Stimulated activated CD8-positive, alpha-beta memory T cell treated with anti-CD3 and anti-CD28 coated beads, Interleukin-12 subunit alpha, Interleukin-12 subunit beta, amount 100 ng/mL, for 24 hours (primary cell): ENCODE measurements around the gene PRMT3.
"Not testable (repeated sequence)": the region's sequence is repeated elsewhere in the genome, so short reads cannot be mapped to it uniquely, and the experiment has no call there.

Source experiments
- DNase-seq: peaks from one replicate; pipeline ENCODE4 v3.0.0-alpha.2; 2020; ENCODE audit errors: extremely low read depth

Gene PRMT3

DNA sequence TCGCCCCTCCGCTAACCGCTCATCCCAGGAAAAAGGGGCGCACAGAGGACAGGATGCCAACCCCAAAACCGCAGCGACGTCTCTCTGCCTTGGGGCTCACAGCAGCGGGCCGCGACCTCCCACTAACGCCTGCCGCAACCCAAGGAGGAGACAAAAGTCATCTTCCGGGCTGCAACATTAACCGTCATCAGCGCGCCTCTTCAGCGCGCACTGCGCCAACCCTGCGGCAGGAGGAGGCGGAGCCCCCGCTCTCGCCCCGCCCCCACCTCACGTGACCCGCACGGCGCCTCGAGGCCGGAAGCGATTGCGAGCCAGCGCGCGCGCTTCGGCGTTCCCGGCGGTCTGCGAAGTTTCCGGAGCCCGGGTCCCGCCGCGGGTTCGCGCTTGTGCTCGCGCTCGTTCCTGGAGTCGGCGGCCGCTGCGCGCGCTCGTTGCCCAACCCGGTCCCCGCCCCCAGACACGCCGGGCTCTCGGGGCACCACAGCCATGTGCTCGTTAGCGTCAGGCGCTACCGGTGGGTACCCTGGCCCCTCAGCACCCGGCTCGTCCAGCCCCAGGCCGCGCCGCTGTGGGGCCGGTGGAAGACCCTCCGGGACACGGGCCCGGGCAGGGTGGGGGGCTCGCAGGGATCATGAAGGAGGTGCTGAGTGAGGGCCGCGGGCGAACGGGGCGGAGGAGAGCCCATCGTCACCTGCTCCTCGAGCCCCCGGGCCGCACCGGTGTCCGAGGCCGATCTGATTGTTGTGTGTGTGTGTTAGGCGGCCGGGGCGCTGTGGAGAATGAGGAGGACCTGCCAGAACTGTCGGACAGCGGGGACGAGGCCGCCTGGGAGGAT lies at the start of gene PRMT3:
Gene PRMT3 (plus strand): TSS at position 456 of the 835 bp plus-strand sequence. CDS start 31 bp downstream, at position 487.
- DNase-seq, result peak; percentile 94

DNA sequence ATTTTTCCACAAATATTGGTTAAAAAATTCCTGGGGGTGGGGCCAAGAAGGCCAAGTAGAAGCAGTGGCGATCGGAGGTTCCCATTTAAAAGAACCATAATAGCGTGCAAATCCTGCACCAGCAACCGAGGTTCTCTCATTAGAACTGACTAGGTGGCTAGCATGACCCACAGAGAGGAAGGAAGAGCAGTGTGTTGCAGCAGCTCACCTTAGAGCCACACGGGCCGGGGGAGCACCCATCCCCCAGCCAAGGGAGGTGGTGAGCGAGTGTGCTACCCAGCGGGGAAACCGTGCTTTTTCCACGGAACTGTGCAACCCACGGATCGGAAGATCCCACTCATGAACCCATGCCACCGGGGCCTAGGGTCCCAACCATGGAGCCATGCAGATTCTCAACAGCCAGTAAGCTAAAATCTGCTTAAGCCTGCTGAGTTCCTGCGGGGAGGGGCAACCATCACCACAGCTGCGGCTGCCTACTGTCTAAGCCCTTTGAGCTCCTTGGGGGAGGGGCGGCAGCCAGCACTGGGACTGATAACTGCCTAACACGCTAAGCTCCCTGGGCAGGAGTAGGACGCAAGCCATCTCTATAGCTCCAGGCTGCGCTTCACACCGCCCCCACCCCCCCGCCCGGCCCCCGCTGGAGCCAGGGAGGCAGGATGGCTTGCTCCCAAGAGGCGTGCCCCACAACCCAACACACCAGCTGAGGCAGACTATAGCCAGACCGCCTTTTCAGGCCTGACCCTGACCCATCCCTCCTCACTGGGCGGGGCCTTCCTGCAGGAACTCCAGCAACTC lies 45.0 kb upstream of the PRMT3 start:
- DNase-seq, result no peak

DNA sequence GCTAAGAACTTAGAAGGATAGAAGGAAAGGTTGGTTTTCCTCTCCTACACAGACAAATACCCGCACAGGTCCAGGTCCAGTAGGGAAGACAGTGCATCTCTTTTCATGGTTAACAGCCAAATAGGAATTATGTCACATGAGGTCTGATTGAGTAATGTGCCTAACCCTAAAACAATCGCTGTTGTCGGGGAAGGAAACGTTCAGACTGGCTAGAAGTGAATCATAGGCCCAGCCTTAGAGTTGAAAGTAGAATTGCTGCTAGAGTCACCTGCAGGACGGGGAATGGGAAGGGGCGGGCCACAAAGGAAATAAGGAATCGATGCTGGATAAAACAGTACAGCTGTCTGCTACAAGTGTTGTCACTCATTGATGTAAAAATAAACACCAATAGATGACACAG lies 36.4 kb upstream of the PRMT3 start:
- no peak for DNase-seq

GRCh38 chr11:20351751-20352262 lies 35.7 kb upstream of the PRMT3 start:
- no peak for DNase-seq

- DNase-seq, result no peak
Measured at GRCh38 chr11:20353829-20354434, 33.6 kb upstream of the PRMT3 start.

- DNase-seq, result no peak
Measured at GRCh38 chr11:20355221-20356219, 32.0 kb upstream of the PRMT3 start.

- no peak for DNase-seq
Measured at GRCh38 chr11:20357150-20357549, 30.4 kb upstream of the PRMT3 start.

DNA sequence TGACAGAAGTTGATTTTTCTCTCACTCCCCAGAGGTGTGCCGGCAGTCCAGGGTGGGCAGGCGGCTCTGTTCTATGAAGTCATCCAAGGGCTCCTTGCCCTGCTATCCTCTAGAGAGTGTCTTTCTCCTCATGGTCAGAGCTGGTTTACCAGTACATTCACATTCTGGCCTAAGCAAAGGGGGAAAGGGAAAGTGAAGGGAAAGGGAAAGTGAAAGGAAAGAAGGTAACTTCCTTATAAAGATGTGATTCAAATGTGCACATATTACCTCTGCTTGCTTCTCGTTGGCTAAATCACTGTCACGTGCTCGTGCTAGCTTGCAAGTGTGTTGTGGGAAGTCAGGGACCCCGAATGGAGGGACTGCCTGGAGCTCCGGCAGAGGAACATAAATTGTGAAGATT lies 26.9 kb upstream of the PRMT3 start:
- no peak for DNase-seq

DNA sequence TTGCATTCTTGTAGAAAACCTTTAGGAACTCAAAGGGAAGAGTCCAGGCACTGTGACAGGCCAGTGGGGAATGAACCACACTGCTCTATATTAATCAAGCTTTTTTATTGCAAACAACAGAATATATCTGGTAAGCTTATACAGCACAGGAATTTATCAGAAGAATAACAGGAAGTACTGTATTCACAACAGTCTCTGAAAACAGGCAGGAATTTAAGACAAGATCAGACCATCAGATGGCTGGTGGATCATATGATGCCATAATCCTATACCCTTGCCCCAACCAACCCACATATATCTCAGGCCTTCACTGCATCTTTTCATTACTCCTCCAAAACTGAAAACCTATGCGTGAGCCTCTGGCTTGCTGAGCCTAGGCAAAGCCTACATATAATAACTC lies 25.0 kb upstream of the PRMT3 start:
- DNase-seq, result no peak

GRCh38 chr11:20363149-20363499 lies 24.4 kb upstream of the PRMT3 start:
- DNase-seq, result no peak

GRCh38 chr11:20363500-20364340 lies 23.8 kb upstream of the PRMT3 start, which contains the start of gene HTATIP2:
HTATIP2 (plus strand) TSS chr11:20363714; CDS start chr11:20364238, 524 bp downstream.
- no peak for DNase-seq

- no peak for DNase-seq
Measured at GRCh38 chr11:20364341-20364792, 23.1 kb upstream of the PRMT3 start.

- DNase-seq, result not testable (repeated sequence)
Measured at GRCh38 chr11:20365465-20365864, 22.1 kb upstream of the PRMT3 start.

DNA sequence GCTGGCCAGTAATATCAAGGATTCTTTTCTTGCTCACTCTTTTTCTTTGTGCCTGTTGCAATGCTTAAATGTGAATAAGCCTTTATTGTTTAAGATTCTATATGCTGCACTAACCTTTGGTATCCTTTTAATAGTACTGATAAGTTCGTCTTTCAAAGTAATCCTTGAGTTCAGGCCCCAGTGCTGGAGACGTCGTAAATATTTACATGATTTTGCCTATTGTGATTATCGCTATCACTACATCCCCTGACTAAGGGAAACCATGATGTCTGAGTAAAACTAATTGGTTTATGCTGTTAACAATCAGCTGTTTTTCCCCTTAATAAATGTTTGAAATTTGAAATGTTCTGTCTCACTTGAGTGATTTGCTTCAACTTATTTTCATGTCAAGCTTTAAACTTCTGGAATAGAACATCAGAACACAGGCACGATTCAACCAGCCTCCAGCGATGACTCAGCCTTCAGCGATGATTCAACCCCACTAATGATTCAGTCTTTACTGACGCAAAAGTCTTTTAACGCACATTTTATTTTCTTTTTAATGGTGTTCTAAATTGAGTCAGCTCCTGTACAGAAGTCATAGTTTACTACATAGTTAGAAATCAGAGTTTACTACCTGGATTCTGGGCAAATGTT lies 20.1 kb upstream of the PRMT3 start:
- no peak for DNase-seq

DNA sequence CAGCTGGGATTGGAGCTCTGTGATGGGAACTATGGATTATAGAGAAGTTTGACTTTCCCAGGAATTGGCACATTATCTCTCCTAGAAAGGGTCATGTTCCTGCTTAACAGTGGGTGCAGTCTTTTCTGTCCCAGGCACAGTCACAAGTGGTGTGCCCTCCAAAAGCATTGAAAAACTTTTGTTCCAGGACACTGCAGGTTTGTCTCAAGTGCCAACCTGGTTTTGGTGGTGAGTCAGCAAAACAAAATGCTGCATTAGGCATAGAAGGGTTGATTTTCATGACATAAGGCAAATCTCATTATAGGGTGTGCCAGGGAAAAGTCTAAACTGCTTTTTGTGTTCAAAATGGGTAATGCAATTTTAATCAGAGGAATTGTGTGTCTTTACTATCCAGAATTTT lies 19.1 kb upstream of the PRMT3 start:
- DNase-seq, result no peak

DNA sequence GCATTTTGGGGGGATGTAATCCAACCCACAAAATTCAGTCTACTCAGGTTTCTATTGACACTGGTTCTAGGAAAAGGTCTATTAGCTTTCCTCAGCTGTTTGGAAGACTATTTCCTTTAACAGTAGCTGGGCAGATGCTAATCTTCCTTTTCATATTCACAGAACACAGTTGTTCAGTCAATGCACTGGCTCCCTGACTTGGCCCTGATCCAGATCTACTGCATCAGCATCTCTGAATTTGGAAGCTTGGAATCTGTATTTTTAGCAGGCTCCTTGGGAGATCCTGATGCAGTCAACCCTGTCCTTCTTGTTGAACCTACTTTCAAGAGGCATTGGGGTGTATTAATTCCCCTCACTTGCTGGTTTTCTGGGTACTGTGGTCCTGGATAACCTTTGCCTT lies 17.7 kb upstream of the PRMT3 start:
- no peak for DNase-seq

- DNase-seq, result no peak
Measured at GRCh38 chr11:20372081-20372626, 15.4 kb upstream of the PRMT3 start.

GRCh38 chr11:20373147-20373546 lies 14.4 kb upstream of the PRMT3 start:
- no peak for DNase-seq

DNA sequence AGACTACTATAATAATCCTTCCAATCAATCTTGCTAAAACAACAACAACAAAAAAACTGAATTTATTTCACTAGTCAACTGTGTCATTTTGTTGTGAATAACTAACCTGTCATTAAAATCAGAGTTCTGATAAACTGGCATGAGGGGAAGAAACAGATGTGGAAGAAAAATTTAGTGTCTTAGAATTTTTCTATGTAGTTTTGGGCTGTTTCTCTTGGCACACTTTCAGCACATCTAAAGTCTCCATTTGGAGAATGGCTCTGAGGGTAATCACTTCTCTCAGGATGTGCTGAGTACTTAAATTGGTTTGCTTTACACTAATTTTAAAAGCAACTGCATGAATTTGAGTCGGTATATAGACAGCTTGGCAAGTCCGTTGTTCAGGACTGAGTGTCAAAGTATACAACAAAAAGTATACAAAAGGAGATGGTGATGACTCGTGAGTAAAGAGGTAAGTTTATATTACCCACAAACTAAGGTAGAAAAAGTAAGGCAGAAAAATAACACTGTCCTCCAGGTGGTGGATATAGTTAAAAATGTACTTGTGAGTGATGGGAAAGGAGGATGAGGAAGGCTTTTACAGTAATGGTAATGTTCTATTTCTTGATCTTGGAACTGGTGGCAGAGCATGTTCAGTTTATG lies 13.8 kb upstream of the PRMT3 start:
- DNase-seq, result no peak
